Endothelial cell of umbilical vein (primary cell): Measurements from ENCODE around the gene TNFRSF8. TPM values are rescaled to one million over a fixed set of nuclear protein-coding genes. Genes with fewer than 3 reads are reported as not detected.

Experiments
- BruUV-seq: library from RNA; stranded (reverse); fragments of 400-500 nt; replicated peaks from 2 replicates; lab custom pipeline; 2021; lab: Mats Ljungman, UMichigan
- CTCF ChIA-PET: fragments of 300-600, 350-600 bp; sonication (Branson Sonifier 250); formaldehyde crosslinking; loops from one replicate; lab custom pipeline; 2021; ENCODE audit warnings: antibody characterized with exemption, inconsistent platforms; lab: Charles Lee
- POLR2A ChIA-PET: fragments of 300-600, 350-600 bp; sonication (Branson Sonifier 250); formaldehyde crosslinking; loops from one replicate; lab custom pipeline; 2021; ENCODE audit warnings: antibody characterized with exemption, inconsistent platforms; lab: Charles Lee
- DNase-seq: peaks from one replicate; pipeline ENCODE4 v3.0.0-alpha.2; 2011; ENCODE audit warnings: low read depth, low spot score
- FAIRE-seq: peaks from 2 replicates; lab custom pipeline; 2011; peaks lifted over from hg19 to GRCh38; lab: Jason Lieb, UNC
- H2AFZ ChIP-seq: 2 replicates; pipeline ENCODE4 v1.6.0; 2012; ENCODE audit warnings: low read depth, low read length, control low read depth, inconsistent platforms
- H3K27ac ChIP-seq: 2 replicates; pipeline ENCODE4 v1.5.1; 2011; ENCODE audit warnings: low read depth, mild to moderate bottlenecking, control low read depth, low read length, moderate library complexity; ENCODE audit not compliant: insufficient read depth
- H3K27me3 ChIP-seq, 2 experiments: 2 replicates each; pipeline versions ENCODE4 v1.6.0 to v1.6.1; 2011; ENCODE audit warnings: low read length in 2 of 2, mixed read lengths in 1 of 2; ENCODE audit not compliant: control insufficient read depth in 2 of 2, insufficient read depth in 2 of 2
- H3K36me3 ChIP-seq, 2 experiments: 2 replicates in 1 of 2; 3 replicates in 1 of 2; pipeline ENCODE4 v1.5.1; 2011; ENCODE audit warnings: low read length in 2 of 2, mild to moderate bottlenecking in 1 of 2, moderate library complexity in 1 of 2; ENCODE audit not compliant: control insufficient read depth in 2 of 2, insufficient read depth in 2 of 2; ENCODE audit errors: extremely low read depth in 1 of 2
- H3K4me1 ChIP-seq: 3 replicates; pipeline ENCODE4 v1.5.1; 2011; ENCODE audit warnings: mild to moderate bottlenecking, low read length; ENCODE audit not compliant: control insufficient read depth, insufficient read depth; ENCODE audit errors: extremely low read depth
- H3K4me2 ChIP-seq: 2 replicates; pipeline ENCODE4 v1.6.1; 2011; ENCODE audit warnings: low read length, control low read depth, mixed read lengths; ENCODE audit not compliant: insufficient read depth
- H3K4me3 ChIP-seq, 3 experiments: fragments of 200-600 bp in 1 of 3; sonication (generic), shearing (Covaris generic) in 1 of 3; replicated peaks in 1 of 3; 2 replicates each; pipeline ENCODE4 v1.5.1; 2011 to 2016; ENCODE audit warnings: control low read depth in 3 of 3, low read length in 3 of 3, mild to moderate bottlenecking in 2 of 3, inconsistent platforms in 1 of 3, low read depth in 1 of 3, moderate library complexity in 1 of 3; ENCODE audit not compliant: insufficient read depth in 1 of 3
- H3K79me2 ChIP-seq: 2 replicates; pipeline ENCODE4 v1.6.0; 2012; ENCODE audit warnings: low read length, inconsistent platforms; ENCODE audit not compliant: control insufficient read depth, insufficient read depth
- H3K9ac ChIP-seq: replicated peaks from 2 replicates; pipeline ENCODE3; 2011; ENCODE audit warnings: low read length, control low read depth; ENCODE audit not compliant: insufficient read depth; ENCODE audit errors: extremely low read depth
- H3K9me1 ChIP-seq: replicated peaks from 3 replicates; pipeline ENCODE4 v1.6.0; 2011; ENCODE audit warnings: mild to moderate bottlenecking, low read length; ENCODE audit not compliant: control insufficient read depth, insufficient read depth; ENCODE audit errors: extremely low read depth
- H3K9me3 ChIP-seq: replicated peaks from 2 replicates; pipeline ENCODE4 v1.5.1; 2012; ENCODE audit warnings: low read length, inconsistent platforms; ENCODE audit not compliant: control insufficient read depth, insufficient read depth
- H4K20me1 ChIP-seq: replicated peaks from 2 replicates; pipeline ENCODE3; 2011; ENCODE audit warnings: mild to moderate bottlenecking, low read length; ENCODE audit not compliant: control insufficient read depth, insufficient read depth; ENCODE audit errors: extremely low read depth
- CTCF ChIP-seq, 2 donors: IDR thresholded peaks; 1 replicate in 1 of 2; 2 replicates in 1 of 2; pipeline ENCODE4 v1.5.1; 2011; ENCODE audit warnings: low read length in 2 of 2, mild to moderate bottlenecking in 2 of 2, moderate library complexity in 2 of 2, control low read depth in 1 of 2, inconsistent platforms in 1 of 2, low read depth in 1 of 2; ENCODE audit not compliant: insufficient read depth in 1 of 2; ENCODE audit errors: extremely low read depth in 1 of 2
- EZH2 ChIP-seq: IDR thresholded peaks from 2 replicates; pipeline ENCODE4 v1.6.1; 2012; ENCODE audit warnings: borderline replicate concordance, low read depth, mild to moderate bottlenecking, moderate library complexity, low read length, inconsistent platforms; ENCODE audit not compliant: severe bottlenecking
- FOS ChIP-seq: IDR thresholded peaks from 2 replicates; pipeline ENCODE4 v1.6.1; 2011; ENCODE audit warnings: mild to moderate bottlenecking, low read length, moderate library complexity, borderline replicate concordance; ENCODE audit not compliant: insufficient read depth
- GATA2 ChIP-seq: IDR thresholded peaks from 2 replicates; pipeline ENCODE4 v1.7.0; 2011; ENCODE audit warnings: low read depth, mild to moderate bottlenecking, moderate library complexity, mixed read lengths, low read length; ENCODE audit not compliant: insufficient read length, insufficient read depth
- JUN ChIP-seq: IDR thresholded peaks from 2 replicates; pipeline ENCODE4 v1.6.1; 2011; ENCODE audit warnings: borderline replicate concordance, low read depth; ENCODE audit not compliant: insufficient read length, insufficient read depth
- MAX ChIP-seq: IDR thresholded peaks from 2 replicates; pipeline ENCODE4 v1.6.1; 2011; ENCODE audit not compliant: insufficient read depth, insufficient read length
- MYC ChIP-seq: IDR thresholded peaks from one replicate; pipeline ENCODE4 v1.6.1; 2011; ENCODE audit warnings: mild to moderate bottlenecking, low read depth, low read length
- POLR2A ChIP-seq: IDR thresholded peaks from 2 replicates; pipeline ENCODE4 v1.6.1; 2012; ENCODE audit warnings: low read depth, mild to moderate bottlenecking, control low read depth, low read length
- POLR2AphosphoS5 ChIP-seq: IDR thresholded peaks from 2 replicates; pipeline ENCODE4 v1.6.1; 2012; ENCODE audit warnings: low read depth, mild to moderate bottlenecking, control low read depth, low read length, moderate library complexity; ENCODE audit not compliant: insufficient read depth
- dilution Hi-C: fragments of 300-500 bp; cut with MboI; formaldehyde crosslinking; loops from one replicate; pipeline ENCODE4 v1.15.0; 2019; ENCODE audit warnings: low sequenced_read_pairs; ENCODE audit not compliant: extremely low pct_ligation_motif_present
- intact Hi-C: fragments of 100-400 bp; cut with micrococcal nuclease; formaldehyde crosslinking; loops from one replicate; pipeline ENCODE4 v1.10.0; 2022
- polyA plus RNA-seq, 4 experiments: library from polyadenylated mRNA; depleted of rRNA in 3 of 4; stranded (reverse) in 3 of 4; unstranded in 1 of 4; fragments of >200 nt; gene quantifications; 2 replicates each; pipeline versions ENCODE4 v1.2.1 to v1.2.3, GENCODE V29; 2011 to 2012; ENCODE audit warnings: missing spikeins in 1 of 4
- total RNA-seq: library from RNA; stranded (reverse); gene quantifications from 2 replicates; pipeline ENCODE4 v1.2.3, GENCODE V29; 2021

TNFRSF8 gene
- total and polyA plus RNA-seq, 2 donors (not counting 3 experiments of a cell fraction or from before 2014, with no cell fraction given), result 0.47 TPM; not detected in 1

DNA sequence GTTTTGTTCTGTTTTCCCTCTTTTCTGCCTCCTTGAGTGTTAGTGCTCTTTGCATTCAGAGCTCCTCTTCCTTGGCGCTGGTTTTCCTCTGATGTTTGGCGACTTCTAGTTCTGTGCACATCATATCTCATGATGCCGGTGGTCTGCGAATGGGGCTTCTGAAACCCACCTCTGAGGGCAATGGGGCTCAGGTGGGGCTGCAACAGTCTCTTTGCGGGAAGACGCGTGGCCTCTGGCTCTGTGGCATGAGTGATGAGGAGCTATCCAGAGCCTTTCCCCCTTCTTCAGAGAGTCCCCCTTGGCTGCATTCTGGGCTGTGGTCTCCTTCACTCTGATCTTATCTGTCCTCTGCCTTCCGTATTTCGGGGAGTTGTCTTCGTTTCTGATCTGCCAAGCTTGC is 39.0 kb downstream of the TNFRSF8 start:
- ChIA-PET CTCF (interaction anchor here (1.4 to 2.2 kb wide), 2 partner anchors 17 to 23 kb away, joined by 3 to 9 read pairs; no protein-coding TSS in a partner anchor), POLR2A (no interaction called here)
- BruUV-seq, result no TSS peak
- Histone ChIP-seq H3K9ac (no peak overlapping the region), H3K9me1 (no peaks in the 10 kb centered on the region), H2AFZ (no peak overlapping the region), H3K27ac (no peak overlapping the region), H4K20me1 (no peaks in the 10 kb centered on the region), H3K4me2 (no peak overlapping the region), H3K79me2 (no peaks in the 10 kb centered on the region), H3K4me3 (no peak overlapping the region), H3K27me3 (peaks cover 0 to 2% of the 10 kb centered on the region in 2 experiments), H3K36me3 (no peaks in the 10 kb centered on the region), H3K9me3 (no peaks in the 10 kb centered on the region), H3K4me1 (no peaks in the 10 kb centered on the region)
- TF ChIP-seq POLR2AphosphoS5 (no peak), POLR2A (no peak), FOS (no peak), MYC (no peak), EZH2 (no peak), MAX (no peak), JUN (no peak), CTCF (IDR thresholded peaks at IDR 0.05; ENCODE audit: extremely low read depth in 1 of 2, insufficient read depth in 1 of 2, low read depth in 1 of 2, low read length in 2 of 2) (no peak), GATA2 (no peak)
- intact Hi-C loops (no loop called here), dilution Hi-C loops (no loop called here)
- FAIRE-seq, result no peak
- DNase-seq, result no peak
